Measurements from ENCODE around the gene SCMH1. TPM values are rescaled to one million over a fixed set of nuclear protein-coding genes. Genes with fewer than 3 reads are reported as not detected.

SCMH1 gene
- total RNA-seq, 1 experiment from 2014 or later, result 25.9 TPM

GRCh38 chr1:41037116-41037903, 204.8 kb downstream of the SCMH1 start:
- H3K27me3 Mint-ChIP-seq (ENCODE audit: unreplicated experiment), result no peaks in the 10 kb centered on the region
- intact Hi-C loops (cut with micrococcal nuclease; ENCODE audit: unreplicated experiment), result loop anchor here (10.0 kb wide), 1 partner anchor 87 kb away; no protein-coding TSS in a partner anchor
- no peak overlapping the region for H3K27ac Mint-ChIP-seq (ENCODE audit: unreplicated experiment)
- H3K4me1 Mint-ChIP-seq (ENCODE audit: low read depth, unreplicated experiment), result no peaks in the 10 kb centered on the region
- TF ChIP-seq CTCF (IDR thresholded peaks at IDR 0.05; ENCODE audit: unreplicated experiment), result no peak
- H3K9me3 Mint-ChIP-seq (ENCODE audit: low read depth, unreplicated experiment), result no peaks in the 10 kb centered on the region
- CTCF ChIA-PET, result interaction anchor here (0.6 kb wide), 2 partner anchors 10 to 440 kb away, joined by 6 read pairs; no protein-coding TSS in a partner anchor
- peaks cover 8% of the 10 kb centered on the region for H3K36me3 Mint-ChIP-seq (ENCODE audit: insufficient read depth, unreplicated experiment)
- no peak overlapping the region for H3K4me3 Mint-ChIP-seq (ENCODE audit: low read depth, unreplicated experiment)
- BruUV-seq (replicated peaks), result no TSS peak
- no peak for DNase-seq

- intact Hi-C loops (cut with micrococcal nuclease; ENCODE audit: unreplicated experiment), result loop anchor here (10.0 kb wide), 1 partner anchor 92 kb away; no protein-coding TSS in a partner anchor
- H3K4me1 Mint-ChIP-seq (ENCODE audit: low read depth, unreplicated experiment), result no peaks in the 10 kb centered on the region
- no peaks in the 10 kb centered on the region for H3K27me3 Mint-ChIP-seq (ENCODE audit: unreplicated experiment)
- peaks cover 23% of the 10 kb centered on the region for H3K36me3 Mint-ChIP-seq (ENCODE audit: insufficient read depth, unreplicated experiment)
- no peak overlapping the region for H3K4me3 Mint-ChIP-seq (ENCODE audit: low read depth, unreplicated experiment)
- TF ChIP-seq CTCF (IDR thresholded peaks at IDR 0.05; ENCODE audit: unreplicated experiment), result no peak
- no peak overlapping the region for H3K27ac Mint-ChIP-seq (ENCODE audit: unreplicated experiment)
- no peak for DNase-seq
- H3K9me3 Mint-ChIP-seq (ENCODE audit: low read depth, unreplicated experiment), result no peaks in the 10 kb centered on the region
- no TSS peak for BruUV-seq (replicated peaks)
- CTCF ChIA-PET, result interaction anchor here (0.7 kb wide), 1 partner anchor 139 kb away, joined by 4 read pairs; no protein-coding TSS in a partner anchor
These were observed 208.8 kb downstream of the SCMH1 start for GRCh38 chr1:41033272-41033671.

- no peaks in the 10 kb centered on the region for H3K27me3 Mint-ChIP-seq (ENCODE audit: unreplicated experiment)
- no TSS peak for BruUV-seq (replicated peaks)
- peaks cover 33% of the 10 kb centered on the region for H3K36me3 Mint-ChIP-seq (ENCODE audit: insufficient read depth, unreplicated experiment)
- no peaks in the 10 kb centered on the region for H3K9me3 Mint-ChIP-seq (ENCODE audit: low read depth, unreplicated experiment)
- H3K27ac Mint-ChIP-seq (ENCODE audit: unreplicated experiment), result no peak overlapping the region
- H3K4me3 Mint-ChIP-seq (ENCODE audit: low read depth, unreplicated experiment), result no peak overlapping the region
- no peak for TF ChIP-seq CTCF (IDR thresholded peaks at IDR 0.05; ENCODE audit: unreplicated experiment)
- DNase-seq, result no peak
- H3K4me1 Mint-ChIP-seq (ENCODE audit: low read depth, unreplicated experiment), result no peaks in the 10 kb centered on the region
- CTCF ChIA-PET, result interaction anchor here (0.7 kb wide), 1 partner anchor 47 kb away, joined by 3 read pairs; no protein-coding TSS in a partner anchor
- intact Hi-C loops (cut with micrococcal nuclease; ENCODE audit: unreplicated experiment), result loop anchor here (10.0 kb wide), 1 partner anchor 93 kb away; no protein-coding TSS in a partner anchor
These were observed 210.0 kb downstream of the SCMH1 start for GRCh38 chr1:41032147-41032546.

GRCh38 chr1:41030872-41031616, 211.1 kb downstream of the SCMH1 start:
- DNase-seq, result no peak
- H3K9me3 Mint-ChIP-seq (ENCODE audit: low read depth, unreplicated experiment), result no peaks in the 10 kb centered on the region
- no peaks in the 10 kb centered on the region for H3K4me1 Mint-ChIP-seq (ENCODE audit: low read depth, unreplicated experiment)
- CTCF ChIA-PET, result interaction anchor here (0.6 kb wide), 1 partner anchor 83 kb away, joined by 5 read pairs; no protein-coding TSS in a partner anchor
- H3K27me3 Mint-ChIP-seq (ENCODE audit: unreplicated experiment), result no peaks in the 10 kb centered on the region
- H3K36me3 Mint-ChIP-seq (ENCODE audit: insufficient read depth, unreplicated experiment), result peaks cover 39% of the 10 kb centered on the region
- H3K27ac Mint-ChIP-seq (ENCODE audit: unreplicated experiment), result no peak overlapping the region
- no peak for TF ChIP-seq CTCF (IDR thresholded peaks at IDR 0.05; ENCODE audit: unreplicated experiment)
- no peak overlapping the region for H3K4me3 Mint-ChIP-seq (ENCODE audit: low read depth, unreplicated experiment)
- BruUV-seq (replicated peaks), result no TSS peak
- intact Hi-C loops (cut with micrococcal nuclease; ENCODE audit: unreplicated experiment), result loop anchor here (10.0 kb wide), 1 partner anchor 94 kb away; no protein-coding TSS in a partner anchor
